IPS-18c (cell line): ENCODE data around the gene MCOLN2.

ENCODE experiments used
- H3K4me3 ChIP-seq: 2 replicates; pipeline ENCODE4 v1.7.0; 2013; ENCODE audit warnings: low read depth, mild to moderate bottlenecking, low read length, moderate library complexity; ENCODE audit not compliant: insufficient read depth
- H3K9me3 ChIP-seq: one replicate; pipeline ENCODE4 v1.6.1; 2013; ENCODE audit warnings: mild to moderate bottlenecking, low read length, moderate library complexity; ENCODE audit not compliant: control insufficient read depth, insufficient read depth

Gene MCOLN2

DNA sequence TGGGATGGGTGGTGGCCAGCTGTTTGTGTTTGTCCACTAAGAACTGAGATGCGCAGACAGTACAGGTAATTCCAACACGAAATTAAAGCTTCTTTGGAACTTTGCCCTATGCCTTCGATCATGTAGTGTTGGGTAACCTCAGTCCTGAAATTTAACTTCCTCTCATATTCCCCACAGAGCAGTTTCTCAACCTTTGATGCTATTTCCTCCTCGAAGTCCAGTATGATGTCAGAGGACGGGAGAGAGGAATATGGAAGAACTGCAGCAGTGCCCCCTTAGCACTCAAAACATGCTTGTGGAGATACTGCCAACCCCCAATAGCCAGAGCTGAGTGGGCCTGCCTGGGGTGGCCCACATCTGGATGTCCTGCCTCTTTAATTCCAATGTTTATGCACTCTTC is 107.5 kb downstream of the MCOLN2 start:
- H3K4me3 ChIP-seq: no peak overlapping the region
- H3K9me3 ChIP-seq: peaks cover 2% of the 10 kb centered on the region

DNA sequence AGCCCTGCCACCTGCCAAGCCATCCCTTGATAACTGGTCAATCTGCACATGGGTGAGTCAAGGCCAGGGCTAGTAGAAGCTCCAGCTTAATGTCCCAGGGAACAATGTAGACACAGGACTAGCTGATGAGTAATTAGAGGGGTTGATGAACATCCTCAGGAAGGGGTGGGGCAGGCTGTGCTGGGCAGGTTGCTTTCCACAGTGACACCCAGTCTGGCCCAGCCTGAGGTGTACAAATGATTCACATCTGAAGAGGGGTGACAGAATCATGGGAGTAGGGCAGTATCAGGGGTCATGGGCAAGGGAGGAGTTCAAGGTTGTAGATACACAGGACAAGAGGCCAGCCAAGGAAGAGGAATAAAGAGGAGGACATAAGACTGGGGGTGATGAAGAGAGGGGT is 108.2 kb downstream of the MCOLN2 start:
- Histone ChIP-seq H3K9me3 (peaks cover 2% of the 10 kb centered on the region), H3K4me3 (no peak overlapping the region)

DNA sequence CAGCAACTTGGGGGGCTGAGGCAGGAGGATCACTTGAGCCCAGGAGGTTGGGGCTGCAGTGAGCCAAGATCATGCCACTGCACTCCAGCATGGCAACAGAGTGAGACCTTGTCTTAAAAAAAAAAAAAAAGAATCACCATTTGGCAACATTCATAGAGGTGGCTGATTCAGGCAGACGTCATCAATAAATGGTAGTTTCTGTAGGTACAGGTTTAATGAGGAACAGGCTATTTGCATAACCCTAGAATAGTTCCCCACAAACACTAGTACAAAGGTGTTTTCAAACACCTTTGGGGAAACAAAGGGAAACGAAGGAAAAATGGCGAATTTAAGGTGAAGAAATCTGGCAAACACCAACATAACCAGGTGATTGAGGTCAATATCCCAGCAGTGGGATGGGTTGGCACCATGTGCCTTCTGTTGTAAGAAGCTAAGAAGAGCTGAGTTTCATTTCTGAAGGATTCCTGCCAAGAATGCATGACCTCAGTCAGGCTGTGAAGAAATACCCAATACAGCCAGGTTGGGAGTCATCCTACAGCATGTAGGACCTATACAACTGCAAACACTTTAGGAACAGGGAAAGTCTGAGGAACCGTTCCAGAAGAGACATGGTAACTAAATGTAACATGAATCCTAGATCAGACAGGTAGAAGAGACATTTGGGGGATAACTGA is 109.5 kb downstream of the MCOLN2 start:
- peaks cover 2% of the 10 kb centered on the region for H3K9me3 ChIP-seq
- H3K4me3 ChIP-seq: no peak overlapping the region

DNA sequence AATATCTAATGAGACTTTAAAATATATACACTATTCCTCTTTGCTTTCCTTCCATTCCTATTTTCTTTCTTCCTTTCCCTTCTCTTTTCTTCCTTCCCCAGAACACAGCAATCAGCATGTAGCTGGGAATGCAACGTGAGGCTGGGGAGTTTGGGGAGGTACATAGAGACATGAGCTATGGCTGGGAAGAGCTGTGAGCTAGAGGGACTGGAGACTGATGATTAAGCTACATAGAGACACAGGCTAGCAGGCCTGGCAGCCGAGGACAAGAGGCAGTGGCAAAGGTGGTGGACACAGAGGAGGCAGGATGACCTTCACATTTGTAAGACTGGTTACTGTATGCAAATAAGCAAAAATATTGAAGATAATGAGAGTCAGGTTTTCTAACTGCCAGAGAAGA is 111.4 kb downstream of the MCOLN2 start:
- H3K4me3 ChIP-seq: no peak overlapping the region
- peaks cover 2% of the 10 kb centered on the region for H3K9me3 ChIP-seq

DNA sequence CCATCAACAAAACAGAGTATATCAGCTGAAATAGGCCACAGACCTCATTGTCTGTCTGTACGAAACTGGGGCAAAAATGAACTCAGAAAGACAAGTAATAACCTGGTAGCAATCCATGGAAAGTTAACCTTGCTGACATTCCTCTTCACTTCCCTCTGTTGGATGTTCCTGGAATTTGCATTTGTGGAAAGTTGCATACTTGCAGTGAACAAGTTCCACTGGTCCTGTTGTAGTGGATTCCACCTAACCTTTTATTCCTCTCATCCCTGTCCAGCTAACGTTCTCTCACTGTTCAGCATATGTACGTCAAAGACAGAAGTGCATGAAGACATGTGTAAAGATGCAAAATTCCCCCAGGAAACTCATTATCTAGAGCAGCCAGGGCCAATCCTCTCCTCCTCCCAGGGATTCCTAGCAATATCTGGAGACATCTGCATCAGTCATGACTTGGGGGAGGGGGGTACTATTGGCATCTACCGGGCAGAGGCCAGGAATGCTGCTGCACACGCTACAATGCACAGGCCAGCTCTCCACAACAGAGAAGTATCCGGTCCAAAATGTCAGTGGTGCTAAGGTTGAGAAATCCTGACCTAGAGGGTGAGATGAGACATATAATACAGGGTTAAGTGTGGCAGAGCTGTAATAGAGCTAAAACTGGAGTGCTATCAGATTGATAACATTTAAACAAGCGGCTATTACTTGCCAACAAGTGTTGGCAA is 112.1 kb downstream of the MCOLN2 start:
- Histone ChIP-seq H3K9me3 (peaks cover 2% of the 10 kb centered on the region), H3K4me3 (no peak overlapping the region)

DNA sequence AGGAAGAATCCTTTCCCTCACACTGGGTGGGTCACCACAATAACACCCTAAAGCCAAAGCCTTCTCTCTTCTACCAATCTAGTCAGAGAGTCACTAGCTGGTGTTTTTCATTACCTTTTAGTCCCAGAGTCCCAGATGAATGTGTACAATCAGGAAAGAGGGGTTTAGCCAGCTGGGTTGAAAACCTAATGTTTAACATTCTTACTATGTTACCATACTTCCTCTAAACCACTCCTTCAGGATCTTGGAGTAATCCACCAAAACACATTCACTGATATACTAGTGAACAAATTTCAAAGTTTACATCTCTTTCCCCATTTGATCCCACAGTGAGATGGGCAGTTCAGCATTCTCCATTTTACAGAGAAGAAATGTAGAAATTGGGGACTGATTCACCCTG is 113.6 kb downstream of the MCOLN2 start:
- no peak overlapping the region for H3K4me3 ChIP-seq
- peaks cover 2% of the 10 kb centered on the region for H3K9me3 ChIP-seq

DNA sequence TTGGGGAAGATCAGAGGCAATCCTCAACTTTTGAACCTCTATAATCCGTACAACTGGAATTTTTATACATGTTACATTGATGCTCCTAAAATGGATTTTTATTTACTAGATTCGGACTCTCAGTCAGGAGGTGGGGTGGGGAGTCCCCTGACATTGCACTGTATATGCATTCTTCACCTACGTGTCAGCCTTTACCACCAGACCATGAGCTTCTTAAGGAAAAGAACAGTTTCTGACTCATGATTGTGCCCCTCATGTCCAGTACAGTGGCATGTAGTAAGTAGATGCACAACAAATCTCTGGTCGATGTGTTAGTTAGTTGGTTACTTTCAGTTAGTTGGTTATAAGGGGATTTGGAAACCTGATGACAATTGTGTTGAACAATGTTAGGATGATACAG is 119.3 kb downstream of the MCOLN2 start:
- Histone ChIP-seq H3K4me3 (no peak overlapping the region), H3K9me3 (no peaks in the 10 kb centered on the region)

DNA sequence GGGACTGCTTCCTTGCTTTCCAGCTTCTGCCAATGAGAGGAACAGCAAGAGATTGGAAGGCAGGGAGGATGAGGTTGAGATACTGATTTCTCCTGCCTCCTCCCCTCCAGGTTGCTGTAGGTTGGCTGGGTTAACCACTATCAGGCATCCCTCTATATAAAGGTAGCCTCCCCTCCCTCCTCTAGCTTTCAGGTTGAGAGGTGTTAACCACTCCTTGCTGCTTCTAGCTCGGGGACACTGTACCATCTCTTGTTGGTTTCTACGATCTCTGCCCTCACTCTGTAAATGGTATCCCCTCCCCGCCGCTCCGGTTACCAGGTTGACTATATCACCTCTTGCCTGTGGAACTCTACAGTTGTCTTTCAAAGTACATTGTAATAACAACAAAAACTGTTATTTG is 120.6 kb downstream of the MCOLN2 start:
- Histone ChIP-seq H3K9me3 (no peaks in the 10 kb centered on the region), H3K4me3 (no peak overlapping the region)
